GM19452 (cell line): Measurements from ENCODE around the gene SLC25A27.

Experiments used
- ATAC-seq: cut with Tn5 transposase; IDR thresholded peaks from one replicate; pipeline ENCODE4 v1.9.1; 2021; ENCODE audit not compliant: unreplicated experiment

SLC25A27 gene

GRCh38 chr6:46706464-46706863 lies 53.7 kb downstream of the SLC25A27 start:
- no peak for ATAC-seq

- ATAC-seq: no peak
Observed at GRCh38 chr6:46711491-46711890, 58.7 kb downstream of the SLC25A27 start.

- no peak for ATAC-seq
Observed at GRCh38 chr6:46715141-46715540, 62.4 kb downstream of the SLC25A27 start.

GRCh38 chr6:46719099-46719498 lies 66.3 kb downstream of the SLC25A27 start:
- no peak for ATAC-seq

GRCh38 chr6:46720401-46720800 lies 67.6 kb downstream of the SLC25A27 start:
- ATAC-seq: no peak
